ENCODE data around the gene ARID1A.

Gene ARID1A

GRCh38 chr1:26831059-26831458 is 135.2 kb downstream of the ARID1A start:
- no peak for DNase-seq

Data from activated T-cell treated with anti-CD3 and anti-CD28 coated beads for 4 hours (primary cell).